ENCODE data around the gene DUSP22.

- TF ChIP-seq POLR2AphosphoS5 (IDR thresholded peaks at IDR 0.05; ENCODE audit: low read depth, low read length) = no peak
- TF ChIP-seq, protein P1, sequence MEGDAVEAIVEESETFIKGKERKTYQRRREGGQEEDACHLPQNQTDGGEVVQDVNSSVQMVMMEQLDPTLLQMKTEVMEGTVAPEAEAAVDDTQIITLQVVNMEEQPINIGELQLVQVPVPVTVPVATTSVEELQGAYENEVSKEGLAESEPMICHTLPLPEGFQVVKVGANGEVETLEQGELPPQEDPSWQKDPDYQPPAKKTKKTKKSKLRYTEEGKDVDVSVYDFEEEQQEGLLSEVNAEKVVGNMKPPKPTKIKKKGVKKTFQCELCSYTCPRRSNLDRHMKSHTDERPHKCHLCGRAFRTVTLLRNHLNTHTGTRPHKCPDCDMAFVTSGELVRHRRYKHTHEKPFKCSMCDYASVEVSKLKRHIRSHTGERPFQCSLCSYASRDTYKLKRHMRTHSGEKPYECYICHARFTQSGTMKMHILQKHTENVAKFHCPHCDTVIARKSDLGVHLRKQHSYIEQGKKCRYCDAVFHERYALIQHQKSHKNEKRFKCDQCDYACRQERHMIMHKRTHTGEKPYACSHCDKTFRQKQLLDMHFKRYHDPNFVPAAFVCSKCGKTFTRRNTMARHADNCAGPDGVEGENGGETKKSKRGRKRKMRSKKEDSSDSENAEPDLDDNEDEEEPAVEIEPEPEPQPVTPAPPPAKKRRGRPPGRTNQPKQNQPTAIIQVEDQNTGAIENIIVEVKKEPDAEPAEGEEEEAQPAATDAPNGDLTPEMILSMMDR (IDR thresholded peaks at IDR 0.05) = no peak
- TF ChIP-seq, protein P2, sequence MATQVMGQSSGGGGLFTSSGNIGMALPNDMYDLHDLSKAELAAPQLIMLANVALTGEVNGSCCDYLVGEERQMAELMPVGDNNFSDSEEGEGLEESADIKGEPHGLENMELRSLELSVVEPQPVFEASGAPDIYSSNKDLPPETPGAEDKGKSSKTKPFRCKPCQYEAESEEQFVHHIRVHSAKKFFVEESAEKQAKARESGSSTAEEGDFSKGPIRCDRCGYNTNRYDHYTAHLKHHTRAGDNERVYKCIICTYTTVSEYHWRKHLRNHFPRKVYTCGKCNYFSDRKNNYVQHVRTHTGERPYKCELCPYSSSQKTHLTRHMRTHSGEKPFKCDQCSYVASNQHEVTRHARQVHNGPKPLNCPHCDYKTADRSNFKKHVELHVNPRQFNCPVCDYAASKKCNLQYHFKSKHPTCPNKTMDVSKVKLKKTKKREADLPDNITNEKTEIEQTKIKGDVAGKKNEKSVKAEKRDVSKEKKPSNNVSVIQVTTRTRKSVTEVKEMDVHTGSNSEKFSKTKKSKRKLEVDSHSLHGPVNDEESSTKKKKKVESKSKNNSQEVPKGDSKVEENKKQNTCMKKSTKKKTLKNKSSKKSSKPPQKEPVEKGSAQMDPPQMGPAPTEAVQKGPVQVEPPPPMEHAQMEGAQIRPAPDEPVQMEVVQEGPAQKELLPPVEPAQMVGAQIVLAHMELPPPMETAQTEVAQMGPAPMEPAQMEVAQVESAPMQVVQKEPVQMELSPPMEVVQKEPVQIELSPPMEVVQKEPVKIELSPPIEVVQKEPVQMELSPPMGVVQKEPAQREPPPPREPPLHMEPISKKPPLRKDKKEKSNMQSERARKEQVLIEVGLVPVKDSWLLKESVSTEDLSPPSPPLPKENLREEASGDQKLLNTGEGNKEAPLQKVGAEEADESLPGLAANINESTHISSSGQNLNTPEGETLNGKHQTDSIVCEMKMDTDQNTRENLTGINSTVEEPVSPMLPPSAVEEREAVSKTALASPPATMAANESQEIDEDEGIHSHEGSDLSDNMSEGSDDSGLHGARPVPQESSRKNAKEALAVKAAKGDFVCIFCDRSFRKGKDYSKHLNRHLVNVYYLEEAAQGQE (IDR thresholded peaks at IDR 0.05; ENCODE audit: insufficient read depth in 1 of 2, low read depth in 2 of 2, low read length in 1 of 2) = no peak
- no peak for TF ChIP-seq SIN3A (IDR thresholded peaks at IDR 0.05; ENCODE audit: borderline replicate concordance, insufficient read depth, low read depth, low read length)
- no peak for TF ChIP-seq TCF7L2 (IDR thresholded peaks at IDR 0.05; ENCODE audit: low read depth, low read length)
Measured at GRCh38 chr6:387293-387741, 95.0 kb downstream of the DUSP22 start.
